Neural progenitor cell (in vitro differentiated cells): ENCODE data around the gene LVRN.

Experiments
- EZH2phosphoT487 ChIP-seq: fragments of 200-600 bp; sonication (generic); IDR thresholded peaks from 2 replicates; pipeline ENCODE4 v1.6.1; 2017; ENCODE audit warnings: antibody characterized with exemption
- TF ChIP-seq, protein P1 (sequence below): fragments of 200-600 bp; sonication (generic); IDR thresholded peaks from 2 replicates; pipeline ENCODE4 v1.5.1; 2017; ENCODE audit warnings: antibody characterized with exemption, mild to moderate bottlenecking

DNA sequence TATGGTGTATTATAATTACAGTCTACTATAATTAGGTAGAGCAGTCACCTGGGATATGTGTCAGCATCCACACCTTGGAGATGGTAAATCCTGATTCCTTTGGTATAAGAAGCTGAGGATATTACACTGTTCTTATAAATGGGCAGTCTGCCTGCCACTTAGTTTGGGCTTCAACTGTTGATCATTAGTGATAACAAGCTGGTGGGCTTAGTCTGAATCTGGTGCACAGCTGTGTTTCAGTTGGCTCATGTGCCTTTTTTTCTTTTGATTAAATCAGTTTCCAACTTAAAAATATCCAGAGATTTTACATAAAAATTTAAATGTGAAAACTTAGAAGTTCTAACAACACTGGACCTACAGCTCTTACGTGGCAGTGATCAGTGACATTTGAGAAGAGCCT, 21.2 kb downstream of the LVRN start:
- TF ChIP-seq, protein P1, sequence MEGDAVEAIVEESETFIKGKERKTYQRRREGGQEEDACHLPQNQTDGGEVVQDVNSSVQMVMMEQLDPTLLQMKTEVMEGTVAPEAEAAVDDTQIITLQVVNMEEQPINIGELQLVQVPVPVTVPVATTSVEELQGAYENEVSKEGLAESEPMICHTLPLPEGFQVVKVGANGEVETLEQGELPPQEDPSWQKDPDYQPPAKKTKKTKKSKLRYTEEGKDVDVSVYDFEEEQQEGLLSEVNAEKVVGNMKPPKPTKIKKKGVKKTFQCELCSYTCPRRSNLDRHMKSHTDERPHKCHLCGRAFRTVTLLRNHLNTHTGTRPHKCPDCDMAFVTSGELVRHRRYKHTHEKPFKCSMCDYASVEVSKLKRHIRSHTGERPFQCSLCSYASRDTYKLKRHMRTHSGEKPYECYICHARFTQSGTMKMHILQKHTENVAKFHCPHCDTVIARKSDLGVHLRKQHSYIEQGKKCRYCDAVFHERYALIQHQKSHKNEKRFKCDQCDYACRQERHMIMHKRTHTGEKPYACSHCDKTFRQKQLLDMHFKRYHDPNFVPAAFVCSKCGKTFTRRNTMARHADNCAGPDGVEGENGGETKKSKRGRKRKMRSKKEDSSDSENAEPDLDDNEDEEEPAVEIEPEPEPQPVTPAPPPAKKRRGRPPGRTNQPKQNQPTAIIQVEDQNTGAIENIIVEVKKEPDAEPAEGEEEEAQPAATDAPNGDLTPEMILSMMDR: no peak
- TF ChIP-seq EZH2phosphoT487: no peak
